ENCODE measurements around the gene CRB2. TPM values are rescaled to one million over a fixed set of nuclear protein-coding genes. Genes with fewer than 3 reads are reported as not detected.

The CRB2 gene
- total and polyA plus RNA-seq, 2 of the 13 experiments (the other 11 are each of a cell fraction or from before 2014, with no cell fraction given) = 0.01 to 0.29 TPM

DNA sequence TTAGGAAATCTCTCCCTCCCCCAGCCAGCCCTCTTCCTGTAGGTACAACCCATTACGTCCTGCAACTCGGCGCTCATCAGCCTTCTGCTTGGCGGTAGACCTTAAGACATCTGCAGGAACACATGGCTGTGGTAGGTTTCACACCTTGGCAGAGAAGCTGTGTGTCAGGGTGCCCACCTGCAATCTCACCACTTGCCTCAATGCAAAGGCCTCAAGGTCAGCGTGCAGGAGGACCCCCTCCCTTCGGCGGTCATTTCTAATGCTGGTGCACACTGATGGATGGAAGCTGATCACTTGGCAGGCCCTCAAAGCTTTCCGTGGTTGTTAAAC, 67.3 kb downstream of the CRB2 start (continued):
- TF ChIP-seq, protein P1, sequence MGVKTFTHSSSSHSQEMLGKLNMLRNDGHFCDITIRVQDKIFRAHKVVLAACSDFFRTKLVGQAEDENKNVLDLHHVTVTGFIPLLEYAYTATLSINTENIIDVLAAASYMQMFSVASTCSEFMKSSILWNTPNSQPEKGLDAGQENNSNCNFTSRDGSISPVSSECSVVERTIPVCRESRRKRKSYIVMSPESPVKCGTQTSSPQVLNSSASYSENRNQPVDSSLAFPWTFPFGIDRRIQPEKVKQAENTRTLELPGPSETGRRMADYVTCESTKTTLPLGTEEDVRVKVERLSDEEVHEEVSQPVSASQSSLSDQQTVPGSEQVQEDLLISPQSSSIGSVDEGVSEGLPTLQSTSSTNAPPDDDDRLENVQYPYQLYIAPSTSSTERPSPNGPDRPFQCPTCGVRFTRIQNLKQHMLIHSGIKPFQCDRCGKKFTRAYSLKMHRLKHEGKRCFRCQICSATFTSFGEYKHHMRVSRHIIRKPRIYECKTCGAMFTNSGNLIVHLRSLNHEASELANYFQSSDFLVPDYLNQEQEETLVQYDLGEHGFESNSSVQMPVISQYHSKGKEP (CRISPR knock-in tag; IDR thresholded peaks at IDR 0.05) = no peak
- TF ChIP-seq SMAD3 (CRISPR knock-in tag; IDR thresholded peaks at IDR 0.05) (no peak), NR2F2 (IDR thresholded peaks at IDR 0.05; ENCODE audit: borderline replicate concordance, low read depth) (no peak), NFYC (CRISPR knock-in tag; IDR thresholded peaks at IDR 0.05) (no peak), HMGA1 (CRISPR knock-in tag; conservative IDR thresholded peaks at IDR 0.05) (no peak)
- TF ChIP-seq, protein P2, sequence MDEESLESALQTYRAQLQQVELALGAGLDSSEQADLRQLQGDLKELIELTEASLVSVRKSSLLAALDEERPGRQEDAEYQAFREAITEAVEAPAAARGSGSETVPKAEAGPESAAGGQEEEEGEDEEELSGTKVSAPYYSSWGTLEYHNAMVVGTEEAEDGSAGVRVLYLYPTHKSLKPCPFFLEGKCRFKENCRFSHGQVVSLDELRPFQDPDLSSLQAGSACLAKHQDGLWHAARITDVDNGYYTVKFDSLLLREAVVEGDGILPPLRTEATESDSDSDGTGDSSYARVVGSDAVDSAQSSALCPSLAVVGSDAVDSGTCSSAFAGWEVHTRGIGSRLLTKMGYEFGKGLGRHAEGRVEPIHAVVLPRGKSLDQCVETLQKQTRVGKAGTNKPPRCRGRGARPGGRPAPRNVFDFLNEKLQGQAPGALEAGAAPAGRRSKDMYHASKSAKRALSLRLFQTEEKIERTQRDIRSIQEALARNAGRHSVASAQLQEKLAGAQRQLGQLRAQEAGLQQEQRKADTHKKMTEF (CRISPR knock-in tag; IDR thresholded peaks at IDR 0.05) = no peak
- TF ChIP-seq, protein P3, sequence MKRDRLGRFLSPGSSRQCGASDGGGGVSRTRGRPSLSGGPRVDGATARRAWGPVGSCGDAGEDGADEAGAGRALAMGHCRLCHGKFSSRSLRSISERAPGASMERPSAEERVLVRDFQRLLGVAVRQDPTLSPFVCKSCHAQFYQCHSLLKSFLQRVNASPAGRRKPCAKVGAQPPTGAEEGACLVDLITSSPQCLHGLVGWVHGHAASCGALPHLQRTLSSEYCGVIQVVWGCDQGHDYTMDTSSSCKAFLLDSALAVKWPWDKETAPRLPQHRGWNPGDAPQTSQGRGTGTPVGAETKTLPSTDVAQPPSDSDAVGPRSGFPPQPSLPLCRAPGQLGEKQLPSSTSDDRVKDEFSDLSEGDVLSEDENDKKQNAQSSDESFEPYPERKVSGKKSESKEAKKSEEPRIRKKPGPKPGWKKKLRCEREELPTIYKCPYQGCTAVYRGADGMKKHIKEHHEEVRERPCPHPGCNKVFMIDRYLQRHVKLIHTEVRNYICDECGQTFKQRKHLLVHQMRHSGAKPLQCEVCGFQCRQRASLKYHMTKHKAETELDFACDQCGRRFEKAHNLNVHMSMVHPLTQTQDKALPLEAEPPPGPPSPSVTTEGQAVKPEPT (CRISPR knock-in tag; IDR thresholded peaks at IDR 0.05; ENCODE audit: low read depth) = no peak
- TF ChIP-seq, protein P4, sequence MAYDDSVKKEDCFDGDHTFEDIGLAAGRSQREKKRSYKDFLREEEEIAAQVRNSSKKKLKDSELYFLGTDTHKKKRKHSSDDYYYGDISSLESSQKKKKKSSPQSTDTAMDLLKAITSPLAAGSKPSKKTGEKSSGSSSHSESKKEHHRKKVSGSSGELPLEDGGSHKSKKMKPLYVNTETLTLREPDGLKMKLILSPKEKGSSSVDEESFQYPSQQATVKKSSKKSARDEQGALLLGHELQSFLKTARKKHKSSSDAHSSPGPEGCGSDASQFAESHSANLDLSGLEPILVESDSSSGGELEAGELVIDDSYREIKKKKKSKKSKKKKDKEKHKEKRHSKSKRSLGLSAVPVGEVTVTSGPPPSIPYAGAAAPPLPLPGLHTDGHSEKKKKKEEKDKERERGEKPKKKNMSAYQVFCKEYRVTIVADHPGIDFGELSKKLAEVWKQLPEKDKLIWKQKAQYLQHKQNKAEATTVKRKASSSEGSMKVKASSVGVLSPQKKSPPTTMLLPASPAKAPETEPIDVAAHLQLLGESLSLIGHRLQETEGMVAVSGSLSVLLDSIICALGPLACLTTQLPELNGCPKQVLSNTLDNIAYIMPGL (CRISPR knock-in tag; IDR thresholded peaks at IDR 0.05; ENCODE audit: borderline replicate concordance in 1 of 2, low read depth in 1 of 2) = no peak
